Fibroblast of the conjunctiva (primary cell): Measurements from ENCODE around the gene UST.
"Not testable (repeated sequence)": the region's sequence is repeated elsewhere in the genome, so short reads cannot be mapped to it uniquely, and the experiment has no call there.

Experiments
- DNase-seq: peaks from one replicate; pipeline ENCODE4 v3.0.0-alpha.2; 2010; ENCODE audit warnings: low read depth

The UST gene

DNA sequence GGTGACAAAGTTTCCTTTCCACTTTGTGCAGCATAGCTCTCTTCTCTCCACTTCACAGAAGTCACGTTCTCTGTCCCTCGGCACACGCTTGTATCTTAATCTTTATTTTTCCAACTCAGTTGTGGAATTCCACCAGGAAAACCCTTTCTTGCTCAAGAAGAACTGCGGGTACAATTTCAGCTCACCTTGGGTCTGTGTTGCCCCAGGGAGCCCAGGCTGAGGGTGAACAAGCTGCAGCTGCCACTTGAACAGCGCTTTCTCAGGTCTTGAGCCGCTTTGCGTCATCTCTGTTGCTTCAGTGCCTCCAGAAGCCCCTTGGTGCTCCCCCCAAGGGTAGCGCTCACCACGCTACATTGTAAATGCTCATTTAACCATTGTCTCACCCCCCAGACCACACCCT, 341.5 kb downstream of the UST start:
- no peak for DNase-seq

DNA sequence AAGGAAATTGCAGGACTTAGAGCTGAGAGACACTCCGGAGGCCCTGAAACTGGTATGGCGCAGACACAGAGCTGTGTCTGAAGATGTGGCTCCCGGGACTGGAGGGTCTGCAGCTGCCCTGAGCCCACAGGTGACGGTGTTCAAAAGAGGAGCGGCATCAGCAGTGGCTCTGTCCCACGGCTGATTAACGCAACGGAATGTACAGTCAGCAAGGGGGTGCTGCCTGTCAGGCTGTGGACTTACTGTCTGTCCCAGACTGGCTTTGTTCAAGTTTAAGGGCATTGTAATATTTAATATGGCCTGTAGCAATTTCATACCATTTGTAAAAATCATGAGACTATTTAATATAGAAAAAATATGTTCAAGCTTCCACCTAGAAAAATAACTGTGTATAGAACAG, 342.7 kb downstream of the UST start:
- no peak for DNase-seq

- DNase-seq, result no peak
These were observed 344.1 kb downstream of the UST start for GRCh38 chr6:149090937-149091336.

GRCh38 chr6:149093643-149094042, 346.8 kb downstream of the UST start:
- DNase-seq, result peak; percentile 26

DNA sequence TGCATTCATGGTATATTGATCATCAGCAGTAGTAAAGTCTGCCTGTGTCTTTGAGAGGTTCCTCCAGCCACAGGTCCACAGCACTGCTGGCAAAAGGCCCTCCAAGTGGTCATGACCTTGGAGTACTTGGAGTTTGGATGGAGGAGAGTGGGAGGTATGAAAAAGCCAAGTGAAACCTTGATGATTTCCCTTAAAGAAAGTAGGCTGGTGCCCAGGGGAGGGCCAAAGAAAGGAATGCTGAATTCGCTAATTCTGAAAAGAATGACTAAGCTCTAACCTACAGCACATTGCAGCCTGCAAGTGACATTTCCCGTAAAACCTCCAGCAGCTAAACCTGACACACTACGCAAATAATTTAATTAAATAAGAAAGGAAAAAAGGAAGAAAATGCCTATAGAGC, 347.3 kb downstream of the UST start:
- no peak for DNase-seq

- DNase-seq, result no peak
These were observed 348.1 kb downstream of the UST start for GRCh38 chr6:149094934-149095351.

DNA sequence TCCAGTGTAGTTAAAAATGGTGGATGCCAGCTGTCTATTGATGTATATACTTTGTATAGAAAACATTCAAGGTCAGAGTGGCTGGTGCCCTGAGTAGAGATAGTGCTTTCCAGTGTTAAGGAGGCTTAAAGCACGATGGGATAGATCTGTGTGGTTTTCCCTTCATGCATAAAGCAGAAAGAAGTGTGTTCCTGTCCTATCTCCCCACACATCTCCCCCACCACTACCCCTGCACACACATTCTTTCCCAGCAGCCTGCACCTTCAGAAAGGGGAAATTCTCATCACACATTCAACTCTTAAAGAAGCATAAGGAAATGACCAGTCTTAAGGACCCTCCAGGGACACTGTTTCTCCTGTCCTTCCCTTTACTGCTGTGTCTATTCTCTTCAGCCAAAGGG, 349.0 kb downstream of the UST start:
- DNase-seq, result no peak

- no peak for DNase-seq
These were observed 351.0 kb downstream of the UST start for GRCh38 chr6:149097794-149098193.

DNA sequence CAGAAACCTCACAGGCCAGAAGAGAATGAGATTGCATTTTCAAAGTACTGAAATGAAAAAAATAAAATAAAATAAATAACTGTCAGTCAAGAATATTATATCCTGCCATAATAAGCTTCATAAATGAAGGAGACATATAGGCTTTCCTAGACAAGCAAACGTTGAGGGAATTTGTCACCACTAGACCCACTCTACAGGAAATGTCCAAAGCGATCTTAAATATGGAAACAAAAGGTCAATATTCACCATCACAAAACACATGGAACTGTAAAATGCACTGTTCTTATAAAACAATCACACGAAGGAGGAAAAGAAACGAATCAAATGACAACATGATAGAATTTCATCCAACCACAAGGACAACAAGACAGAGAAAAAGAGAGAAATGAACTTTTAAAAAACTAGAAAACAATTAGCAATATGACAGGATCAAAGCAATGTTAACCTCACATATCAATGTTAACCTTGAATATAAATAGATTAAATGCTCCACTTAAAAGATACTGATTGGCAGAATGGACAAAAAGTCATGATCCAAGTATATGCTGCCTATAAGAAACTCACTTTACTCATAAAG, 352.0 kb downstream of the UST start:
- DNase-seq, result no peak

DNA sequence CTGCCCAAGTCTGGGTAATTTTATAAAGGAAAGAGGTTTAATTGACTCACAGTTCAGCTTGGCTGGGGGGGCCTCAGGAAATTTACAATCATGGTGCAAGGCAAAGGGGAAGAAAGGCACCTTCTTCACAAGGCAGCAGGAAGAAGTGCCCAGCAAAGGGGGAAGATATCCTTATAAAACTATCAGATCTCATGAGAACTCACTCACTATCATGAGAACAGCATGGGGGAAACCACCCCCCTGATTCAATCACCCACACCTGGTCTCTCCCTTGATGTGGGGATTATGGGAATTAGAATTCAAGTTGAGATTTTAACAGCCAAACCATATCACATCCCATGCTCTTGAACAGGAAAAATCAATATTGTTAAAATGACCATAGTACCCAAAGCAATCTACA, 355.5 kb downstream of the UST start:
- no peak for DNase-seq

- not testable (repeated sequence) for DNase-seq
These were observed 357.1 kb downstream of the UST start for GRCh38 chr6:149103950-149104349.

GRCh38 chr6:149107520-149107919, 360.7 kb downstream of the UST start:
- DNase-seq, result no peak

DNA sequence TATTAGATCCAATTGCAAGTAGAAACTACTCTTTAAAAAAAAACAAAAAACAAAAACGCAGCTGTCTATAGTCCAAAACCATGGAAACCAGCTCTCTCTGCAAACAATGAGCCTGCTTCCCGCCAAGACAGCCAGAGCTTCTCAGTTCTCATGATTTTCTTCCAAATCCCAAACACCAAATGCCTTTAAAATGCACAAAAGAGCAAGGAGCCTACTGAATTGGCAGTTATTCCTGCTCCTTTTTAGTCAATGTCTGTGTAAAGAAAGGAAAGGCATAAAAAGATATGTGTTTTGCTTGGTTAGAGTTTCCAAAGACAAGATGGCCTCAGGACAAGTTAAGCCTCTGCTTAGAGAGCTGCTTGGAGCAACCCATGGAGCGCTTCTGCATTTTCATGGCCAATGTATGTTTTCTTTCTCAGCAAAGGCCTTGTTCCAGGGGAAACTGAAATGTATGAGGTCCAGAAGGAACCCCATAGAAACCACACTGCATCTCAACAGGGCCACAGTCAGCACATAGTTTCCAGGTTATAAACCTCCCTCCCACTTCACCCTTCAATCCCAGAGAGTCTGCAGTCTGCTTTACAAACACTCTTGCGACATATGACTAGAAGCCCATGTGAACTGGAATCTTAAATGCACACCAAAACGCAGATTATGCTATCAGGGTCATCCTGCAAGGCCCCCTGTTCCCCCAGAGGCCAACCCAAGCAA, 361.4 kb downstream of the UST start:
- DNase-seq, result no peak

- DNase-seq, result no peak
These were observed 361.9 kb downstream of the UST start for GRCh38 chr6:149108749-149109100.

GRCh38 chr6:149109397-149110070, 362.7 kb downstream of the UST start:
- DNase-seq, result no peak

GRCh38 chr6:149111556-149112115, 364.8 kb downstream of the UST start:
- no peak for DNase-seq

DNA sequence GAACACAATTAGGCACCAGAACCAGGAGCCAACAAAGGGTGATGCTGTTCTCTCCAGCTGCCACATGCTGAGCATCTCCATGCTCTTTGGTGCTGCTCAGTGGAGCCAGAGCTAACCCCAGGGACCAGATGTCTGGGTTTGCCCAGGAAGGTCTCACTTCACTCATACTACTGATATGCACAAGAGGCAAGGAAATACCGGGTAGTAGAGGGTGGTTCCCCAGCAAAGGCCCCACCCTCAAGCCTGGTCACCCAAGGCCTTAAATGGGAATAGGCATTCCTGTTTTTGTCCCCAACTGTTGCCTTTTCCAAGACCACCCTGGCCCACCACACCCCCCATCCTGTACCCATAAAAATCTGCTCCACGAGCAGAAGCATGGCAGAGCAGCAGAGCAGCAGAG, 366.1 kb downstream of the UST start:
- no peak for DNase-seq

DNA sequence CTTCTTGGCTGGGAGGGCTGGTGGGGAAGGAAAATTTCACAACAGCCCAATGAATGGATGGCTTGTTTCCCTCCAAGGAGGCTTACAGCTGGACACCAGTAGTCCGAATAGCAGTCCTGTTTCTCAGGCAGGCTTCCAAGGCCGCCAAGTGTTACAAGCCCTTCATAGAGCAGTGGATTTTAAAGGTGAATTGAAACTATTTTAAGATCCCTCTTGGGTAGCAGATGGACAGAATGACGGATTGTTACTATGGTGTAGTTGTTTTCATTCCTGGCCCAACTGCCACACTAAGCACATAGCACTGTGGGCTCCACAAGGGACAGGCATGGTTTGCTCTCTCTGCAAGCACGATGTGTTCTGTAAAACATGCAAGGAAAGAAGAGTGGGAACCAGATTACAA, 367.3 kb downstream of the UST start:
- DNase-seq, result no peak

DNA sequence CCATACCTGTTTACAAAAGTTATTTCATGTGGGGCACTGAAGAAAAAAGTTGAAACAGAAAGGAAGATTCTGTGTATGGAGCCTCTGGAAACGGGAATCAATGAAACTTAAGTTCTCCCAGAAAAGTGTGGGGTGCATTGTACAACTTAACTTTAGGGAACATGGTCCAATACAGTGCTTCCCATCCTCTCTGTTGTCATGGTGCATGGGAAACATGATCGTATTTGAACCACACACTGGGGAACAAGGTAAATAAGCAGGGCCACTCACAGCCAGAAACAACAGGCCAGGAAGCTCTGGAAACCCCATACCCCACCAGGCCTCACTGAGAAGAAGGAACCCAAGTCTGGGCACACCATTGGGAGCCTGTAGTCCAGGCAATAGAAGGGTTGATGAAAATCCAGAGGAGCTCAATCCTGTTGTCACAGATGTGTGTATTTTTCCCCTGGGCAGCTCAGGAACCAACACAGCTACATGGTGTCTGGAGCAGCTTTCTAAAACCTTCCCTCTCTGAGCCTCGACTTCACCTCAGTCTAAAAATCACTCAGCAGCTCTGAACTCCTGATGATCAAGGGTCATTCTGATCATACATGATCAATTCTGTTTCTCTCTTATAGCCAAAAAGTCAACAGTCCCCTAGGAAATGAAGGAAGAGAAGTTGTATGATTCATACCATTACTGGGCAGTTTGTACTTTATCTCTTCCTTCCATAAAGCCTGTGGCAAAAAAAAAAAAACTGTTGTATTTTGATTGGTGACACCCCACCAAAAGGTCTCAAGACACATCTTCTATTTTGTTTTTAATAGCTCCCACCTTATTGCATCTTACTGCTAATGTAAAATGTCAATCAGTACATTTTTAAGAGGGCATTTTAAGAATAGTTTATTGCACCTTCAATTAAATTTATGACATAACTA, 372.2 kb downstream of the UST start:
- no peak for DNase-seq

DNA sequence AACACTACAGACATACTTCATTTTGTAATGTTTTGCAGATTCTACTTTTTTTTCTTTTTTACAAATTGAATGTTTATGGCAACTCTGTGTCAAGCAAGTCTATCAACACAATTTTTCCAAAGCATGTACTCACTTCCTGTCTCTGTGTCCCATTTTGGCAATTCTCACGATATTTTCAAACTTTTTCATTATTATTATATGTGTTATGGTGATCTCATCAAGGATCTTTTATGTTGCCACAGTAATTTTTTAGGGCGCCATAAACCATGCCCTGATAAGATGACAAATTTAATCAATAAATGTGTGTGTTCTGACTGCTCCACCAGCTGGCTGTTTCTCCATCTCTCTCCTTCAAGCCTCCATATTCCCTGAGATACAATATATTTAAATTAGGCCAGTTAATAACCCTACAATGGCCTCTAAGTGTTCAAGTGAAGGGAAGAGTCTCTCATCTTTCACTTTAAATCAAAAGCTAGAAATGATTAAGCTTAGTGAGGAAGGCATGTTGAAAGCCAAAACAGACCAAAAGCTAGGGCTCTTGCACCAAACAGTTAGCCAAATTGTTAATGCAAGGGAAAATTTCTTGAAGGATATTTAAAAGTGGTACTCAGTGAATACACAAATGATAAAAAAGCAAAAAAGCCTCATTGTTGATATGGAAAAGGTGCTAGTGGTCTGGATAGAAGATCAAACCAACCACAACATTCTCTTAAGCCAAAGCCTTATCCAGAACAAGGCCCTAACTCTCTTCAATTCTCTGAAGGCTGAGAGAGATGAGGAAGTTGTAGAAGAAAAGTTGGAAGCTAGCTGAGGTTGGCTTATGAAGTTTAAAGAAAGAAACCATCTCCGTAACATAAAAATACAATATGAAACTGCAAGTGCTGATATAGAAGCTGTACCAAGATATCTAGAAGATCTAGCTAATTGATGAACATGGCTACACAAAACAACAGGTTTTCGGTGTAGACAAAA, 376.3 kb downstream of the UST start:
- no peak for DNase-seq

GRCh38 chr6:149125309-149125708, 378.5 kb downstream of the UST start:
- DNase-seq, result no peak
